Stimulated activated CD8-positive, alpha-beta memory T cell treated with anti-CD3 and anti-CD28 coated beads, Interleukin-12 subunit alpha, Interleukin-12 subunit beta, amount 100 ng/mL, for 4 hours (primary cell): Measurements from ENCODE around the gene NOP56.
A peak's percentile ranks its signal among the peaks of the same experiment; 100 is the strongest.

Experiments
- DNase-seq: peaks from one replicate; pipeline ENCODE4 v3.0.0-alpha.2; 2020; ENCODE audit warnings: low read depth

The NOP56 gene, protein sequence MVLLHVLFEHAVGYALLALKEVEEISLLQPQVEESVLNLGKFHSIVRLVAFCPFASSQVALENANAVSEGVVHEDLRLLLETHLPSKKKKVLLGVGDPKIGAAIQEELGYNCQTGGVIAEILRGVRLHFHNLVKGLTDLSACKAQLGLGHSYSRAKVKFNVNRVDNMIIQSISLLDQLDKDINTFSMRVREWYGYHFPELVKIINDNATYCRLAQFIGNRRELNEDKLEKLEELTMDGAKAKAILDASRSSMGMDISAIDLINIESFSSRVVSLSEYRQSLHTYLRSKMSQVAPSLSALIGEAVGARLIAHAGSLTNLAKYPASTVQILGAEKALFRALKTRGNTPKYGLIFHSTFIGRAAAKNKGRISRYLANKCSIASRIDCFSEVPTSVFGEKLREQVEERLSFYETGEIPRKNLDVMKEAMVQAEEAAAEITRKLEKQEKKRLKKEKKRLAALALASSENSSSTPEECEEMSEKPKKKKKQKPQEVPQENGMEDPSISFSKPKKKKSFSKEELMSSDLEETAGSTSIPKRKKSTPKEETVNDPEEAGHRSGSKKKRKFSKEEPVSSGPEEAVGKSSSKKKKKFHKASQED

DNA sequence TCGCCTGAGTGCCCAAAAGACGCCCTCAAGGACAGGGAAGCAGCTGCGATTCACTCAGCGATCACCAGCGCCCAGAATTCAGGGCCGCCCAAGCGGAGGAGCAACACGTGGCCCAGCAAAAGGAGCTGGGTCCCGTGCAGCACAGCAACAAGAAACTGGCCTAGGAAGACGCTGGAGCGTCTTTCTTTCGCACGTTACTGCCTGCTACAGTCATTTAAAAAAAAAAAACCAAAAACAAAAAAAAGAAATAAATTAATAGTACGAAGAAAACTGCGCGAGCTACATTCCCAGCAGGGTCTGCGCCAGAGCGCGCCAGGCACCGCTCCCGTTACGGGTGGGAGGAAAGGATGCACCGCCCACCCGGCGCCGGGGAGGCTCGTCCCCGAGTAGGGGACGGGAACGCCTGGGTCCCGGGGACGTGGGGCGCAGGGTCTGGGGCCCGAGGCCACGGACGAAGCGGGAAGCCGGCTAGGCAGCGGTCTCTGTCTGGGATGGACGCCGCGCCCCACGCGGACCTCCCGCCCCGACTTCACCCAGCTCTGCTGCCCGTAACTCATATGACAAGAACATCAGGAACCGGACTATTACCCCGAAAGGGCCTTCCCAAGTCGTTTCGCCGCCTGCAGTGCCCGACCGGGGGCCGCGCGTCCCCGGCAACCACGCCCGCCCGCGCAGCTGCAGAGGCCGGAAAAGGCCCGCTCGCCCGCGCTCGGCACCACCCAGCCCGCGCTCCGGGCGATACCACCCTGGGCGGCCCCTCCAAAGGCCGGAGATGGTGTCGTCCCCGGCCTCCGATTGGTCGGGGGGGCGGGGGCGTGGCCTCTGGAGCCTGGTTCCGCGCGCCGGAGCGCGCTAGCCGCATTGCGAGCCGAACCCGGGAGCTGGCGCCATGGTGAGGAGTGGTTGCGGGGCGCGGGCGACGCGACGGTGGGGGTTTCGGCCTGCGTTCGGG, at the start of gene NOP56:
NOP56 (plus strand) TSS at position 861 of the 952 bp plus-strand sequence; CDS start at position 890, 29 bp downstream.
- peak; percentile 92 for DNase-seq

DNA sequence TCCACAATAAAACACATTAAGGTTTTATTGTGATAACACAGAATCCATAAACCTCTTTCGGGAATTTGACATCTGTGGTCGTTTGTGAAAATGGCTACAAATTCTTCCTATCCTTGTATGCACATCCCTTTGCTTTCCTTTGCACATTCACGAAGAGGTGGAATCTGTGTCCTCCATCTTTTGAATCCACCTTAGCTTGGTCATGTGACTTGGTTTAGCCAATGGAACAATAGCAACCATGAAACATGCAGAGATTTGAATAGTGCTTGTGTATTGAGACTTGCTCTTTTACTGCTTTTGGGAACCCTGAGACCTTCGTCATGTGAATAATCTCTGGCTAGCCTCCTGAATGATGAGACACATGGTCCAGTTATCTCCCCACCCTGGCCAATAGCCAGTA, 49.7 kb upstream of the NOP56 start:
- no peak for DNase-seq

- no peak for DNase-seq
Measured at GRCh38 chr20:2603816-2604505, 48.5 kb upstream of the NOP56 start.

DNA sequence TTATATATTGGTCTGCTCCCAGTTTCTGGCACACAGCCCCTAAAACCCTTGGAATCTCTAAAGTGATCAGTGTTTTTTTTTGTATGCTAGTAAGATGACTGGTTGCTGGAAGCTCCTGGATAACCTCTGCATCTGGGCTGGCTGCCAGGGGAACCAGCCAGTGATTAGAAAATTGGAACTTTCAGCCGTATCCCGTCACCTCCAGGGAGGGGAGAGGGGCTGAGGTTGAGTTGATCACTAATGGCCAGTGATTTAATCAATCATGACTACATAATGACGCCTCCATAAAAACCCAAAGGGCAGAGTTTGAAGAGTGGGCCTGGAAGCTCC, 48.0 kb upstream of the NOP56 start:
- no peak for DNase-seq

DNA sequence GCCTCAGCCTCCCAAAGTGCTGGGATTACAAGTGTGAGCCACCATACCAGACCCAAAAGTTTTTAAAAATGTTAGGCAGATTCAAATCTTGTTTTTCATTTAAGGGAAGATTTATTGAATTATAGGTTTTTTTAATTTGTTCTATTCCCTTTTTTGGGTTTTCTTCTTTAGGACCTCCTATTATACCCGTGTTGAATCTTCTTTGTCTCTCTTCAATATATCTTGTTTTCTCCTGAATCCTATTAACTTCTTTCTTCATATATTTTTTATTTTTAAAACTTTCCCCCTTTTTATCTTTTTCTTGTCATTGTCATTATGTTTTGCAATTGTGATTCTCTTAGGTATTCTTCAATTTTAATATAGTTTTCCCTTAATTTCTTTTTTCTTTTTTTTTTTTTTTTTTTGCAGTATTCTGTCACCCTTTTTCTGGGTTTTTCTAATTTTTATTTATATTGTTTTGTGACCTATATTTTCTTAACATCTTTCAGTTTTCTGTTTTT, 45.9 kb upstream of the NOP56 start:
- DNase-seq = no peak

- no peak for DNase-seq
Measured at GRCh38 chr20:2610326-2610725, 42.1 kb upstream of the NOP56 start.

DNA sequence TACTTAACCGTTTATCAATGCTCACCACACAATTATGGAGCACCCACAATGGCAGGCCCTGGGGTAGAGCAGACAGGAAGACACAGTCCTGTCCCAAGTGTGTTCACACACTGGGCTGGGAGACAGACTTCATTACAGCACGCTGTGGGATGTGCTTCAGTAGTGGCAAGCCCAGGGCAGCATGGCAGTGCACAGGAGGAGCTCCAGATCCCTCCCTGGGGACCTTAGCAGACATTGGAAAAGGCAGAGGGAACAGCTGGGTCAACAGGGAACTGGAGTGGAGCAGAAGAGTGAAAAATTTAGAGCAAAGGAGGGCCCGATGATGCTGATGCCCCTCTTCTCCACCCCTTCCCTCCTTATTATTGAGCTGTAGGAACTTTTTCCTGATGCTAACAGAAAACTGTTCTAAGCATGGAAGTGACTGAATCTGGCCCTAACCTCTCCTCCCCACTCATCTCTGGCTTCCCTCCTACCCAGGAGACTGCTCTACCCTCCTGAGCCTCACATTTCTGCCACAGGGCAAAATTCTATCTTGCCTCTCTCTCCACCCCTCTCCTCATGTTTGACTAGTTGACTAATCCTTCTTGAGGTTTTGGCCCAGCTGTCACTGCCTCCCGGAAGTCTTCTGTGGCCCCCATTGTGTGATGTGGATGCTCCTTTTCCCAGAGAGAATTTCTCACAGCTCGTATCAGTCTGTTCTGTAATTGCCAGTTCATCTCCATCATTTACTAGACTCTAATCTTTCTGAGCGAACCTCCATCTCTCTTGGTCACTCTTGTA, 41.3 kb upstream of the NOP56 start:
- DNase-seq = no peak

DNA sequence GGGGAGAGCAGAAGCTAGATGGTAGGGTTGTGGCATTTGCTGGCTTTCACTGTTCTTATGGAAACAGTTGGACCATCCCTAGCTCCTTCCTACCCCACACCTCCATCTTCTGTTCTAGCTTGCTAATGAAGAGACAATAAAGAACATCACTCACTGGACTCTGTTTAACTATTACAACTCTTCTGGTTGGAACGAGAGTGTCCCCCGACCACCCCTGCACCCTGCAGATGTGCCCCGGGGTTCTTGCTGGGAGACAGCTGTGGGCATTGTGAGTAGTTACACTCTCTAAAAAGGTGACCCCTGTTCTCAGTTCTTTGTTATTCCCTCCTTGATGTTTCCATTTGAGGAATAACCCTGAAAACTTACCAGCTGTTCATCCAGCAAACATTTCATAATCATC, 40.4 kb upstream of the NOP56 start:
- DNase-seq = no peak

- DNase-seq = no peak
Measured at GRCh38 chr20:2616634-2617033, 35.8 kb upstream of the NOP56 start.

- no peak for DNase-seq
Measured at GRCh38 chr20:2617099-2617714, 35.2 kb upstream of the NOP56 start.

DNA sequence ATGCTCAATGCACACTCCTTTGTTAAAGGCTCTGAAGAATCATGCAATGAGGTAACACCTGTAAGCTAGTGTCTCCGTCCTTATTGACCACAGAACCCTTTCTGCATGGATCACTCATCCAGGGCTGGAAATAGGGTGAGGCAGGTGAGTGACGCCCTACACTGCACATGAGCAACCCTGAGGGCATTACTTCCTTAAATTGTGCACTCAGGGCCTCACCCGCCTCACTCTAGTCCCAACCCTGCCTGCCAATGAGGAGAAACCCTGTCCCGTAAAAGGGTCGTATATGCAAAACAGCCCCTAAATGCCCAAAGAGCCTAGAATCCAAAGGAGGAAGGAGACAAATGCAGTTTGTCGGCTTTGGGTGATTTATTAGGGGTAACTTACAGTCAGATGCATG, 33.6 kb upstream of the NOP56 start:
- no peak for DNase-seq

DNA sequence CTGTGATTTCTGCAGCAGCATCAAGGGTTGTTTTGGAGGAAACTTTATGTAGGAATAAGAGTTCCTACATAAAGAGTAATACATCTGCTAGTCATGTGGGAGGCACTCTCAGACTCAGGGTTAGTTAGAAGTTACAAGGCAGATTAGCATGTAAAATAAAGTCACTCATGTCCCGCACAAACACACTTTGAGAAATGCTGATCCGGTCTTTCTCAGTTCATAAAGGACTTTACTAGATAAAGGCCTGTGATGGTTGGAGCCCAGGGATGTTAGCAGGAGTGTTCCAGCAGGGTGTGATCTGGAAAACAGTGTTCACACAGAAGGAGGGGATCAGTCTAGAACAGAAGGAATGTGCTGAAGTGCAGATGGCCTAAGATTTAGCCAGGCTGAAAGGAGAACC, 33.1 kb upstream of the NOP56 start:
- DNase-seq = no peak

DNA sequence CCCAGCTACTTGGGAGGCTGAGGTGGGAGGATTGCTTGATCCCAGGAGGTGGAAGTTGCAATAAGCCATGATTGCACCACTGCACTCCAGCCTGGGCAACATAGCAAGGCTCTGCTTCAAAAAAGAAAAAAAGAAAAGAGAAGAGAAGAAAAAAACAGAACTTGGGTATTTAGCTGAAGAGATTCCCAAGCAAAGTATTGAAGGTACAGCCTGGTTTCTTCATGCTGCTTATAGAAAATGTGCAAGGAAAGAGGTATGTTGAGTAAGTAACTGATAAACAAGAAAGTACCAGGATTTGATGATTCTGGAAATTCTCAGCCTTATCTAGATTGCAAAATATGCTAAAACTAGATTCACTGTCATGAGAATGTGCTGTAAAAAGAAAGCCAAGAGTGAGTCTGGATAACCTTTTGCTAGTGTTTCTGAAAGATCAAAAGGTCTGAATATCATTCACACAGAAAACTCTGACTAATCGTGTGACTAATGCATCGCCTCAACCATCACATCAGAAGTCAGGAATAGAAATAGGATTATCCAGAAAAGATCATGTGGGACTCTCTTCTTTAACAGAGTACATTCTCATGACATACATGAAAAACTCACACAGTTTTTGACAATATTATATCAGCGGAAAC, 32.4 kb upstream of the NOP56 start:
- DNase-seq = no peak

- no peak for DNase-seq
Measured at GRCh38 chr20:2624190-2624589, 28.2 kb upstream of the NOP56 start.

DNA sequence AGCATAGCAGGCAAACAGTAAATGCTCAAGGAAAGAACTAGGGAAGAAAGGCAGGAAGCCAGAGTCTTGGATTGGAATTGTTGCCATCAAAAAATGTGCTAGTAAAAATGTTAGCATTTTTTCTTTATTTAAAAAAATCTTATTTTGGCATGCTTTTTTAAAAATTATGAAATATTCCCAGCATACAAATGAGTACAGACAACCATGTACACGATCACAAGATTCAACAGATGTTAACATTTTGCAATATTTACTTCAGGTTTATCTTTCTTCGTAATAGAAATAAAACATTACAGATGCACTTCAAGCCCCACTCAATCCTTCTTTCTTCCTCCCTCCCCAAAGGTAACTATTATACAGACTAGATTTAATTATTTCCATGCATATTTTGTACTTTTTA, 27.4 kb upstream of the NOP56 start:
- no peak for DNase-seq

GRCh38 chr20:2626853-2627541, 25.4 kb upstream of the NOP56 start:
- no peak for DNase-seq

DNA sequence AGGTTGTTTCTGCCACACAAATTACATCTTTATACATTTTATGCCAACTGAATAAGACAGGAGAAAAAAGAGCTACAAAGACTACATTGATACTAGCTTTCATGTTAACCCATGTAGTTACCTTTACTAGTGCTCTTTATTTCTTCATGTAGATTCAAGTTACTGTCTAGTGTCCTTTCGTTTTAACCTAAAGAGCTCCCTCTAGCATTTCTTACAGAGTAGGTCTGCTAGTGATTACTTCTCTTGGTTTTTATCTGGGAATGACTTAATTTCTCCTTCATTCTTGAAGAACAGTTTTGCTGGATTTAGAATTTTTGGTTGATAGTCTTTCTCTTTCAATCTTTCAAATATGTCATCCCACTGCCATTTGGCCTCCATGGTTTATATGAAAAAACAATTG, 21.2 kb upstream of the NOP56 start:
- DNase-seq = no peak

DNA sequence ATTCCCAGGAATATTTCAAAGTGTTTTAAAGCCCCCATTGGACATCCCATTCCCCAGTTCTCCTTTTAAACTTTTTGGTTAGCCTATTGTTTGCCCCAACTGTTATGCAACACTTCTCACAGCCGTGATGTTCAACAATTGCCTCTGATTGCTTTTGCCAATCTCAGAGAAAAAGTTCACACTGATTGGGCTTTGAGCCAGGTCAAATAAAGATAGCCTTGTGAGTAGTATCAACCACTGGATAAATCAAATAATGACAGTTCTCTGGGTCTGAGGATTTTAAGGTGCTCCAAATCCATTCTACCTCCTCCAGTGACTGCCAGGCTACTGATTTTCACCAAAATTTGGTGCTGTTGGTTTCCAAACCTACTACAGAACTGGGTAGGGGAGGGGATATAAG, 19.1 kb upstream of the NOP56 start:
- no peak for DNase-seq

DNA sequence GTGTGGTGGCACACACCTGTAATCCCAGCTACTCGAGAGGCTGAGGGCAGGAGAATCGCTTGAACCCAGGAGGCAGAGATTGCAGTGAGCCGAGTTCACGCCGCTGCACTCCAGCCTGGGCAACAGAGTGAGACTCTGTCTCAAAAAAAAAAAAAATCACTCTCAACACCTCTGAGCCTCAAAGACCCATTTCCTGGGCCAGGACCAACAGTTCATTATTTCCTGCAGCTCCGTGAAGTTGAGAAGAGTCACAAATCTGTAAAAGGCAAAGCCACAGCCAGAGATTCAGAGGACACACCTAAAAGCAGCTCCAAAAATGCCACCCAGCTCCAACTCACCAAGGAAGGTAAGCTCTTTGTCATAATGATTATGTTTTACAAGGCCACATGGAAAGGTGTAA, 15.2 kb upstream of the NOP56 start:
- no peak for DNase-seq

DNA sequence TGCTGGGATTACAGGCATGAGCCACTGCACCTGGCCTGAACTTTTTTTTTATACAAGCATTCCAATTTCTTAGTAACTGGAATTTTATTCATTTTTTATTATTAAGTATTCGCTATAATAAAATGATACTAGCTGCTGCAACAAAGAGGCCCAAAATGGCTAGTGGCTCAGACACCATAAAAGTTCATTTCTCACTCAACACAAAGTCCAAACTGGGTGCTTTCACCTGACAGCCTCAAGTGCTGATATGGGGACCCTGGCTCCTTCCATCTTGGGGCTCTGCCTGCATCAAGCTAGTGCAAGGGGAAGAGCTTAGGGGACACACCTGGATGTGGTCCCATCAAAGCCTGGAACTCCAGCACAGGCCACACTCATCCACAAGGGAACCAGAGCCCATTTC, 12.2 kb upstream of the NOP56 start:
- no peak for DNase-seq
